Breast epithelium (tissue), 3 donors: ENCODE results near the gene SH3BGRL2.

Experiments used
- CTCF ChIP-seq, 3 donors: fragments of 450-650 bp; IDR thresholded peaks; one replicate each; pipeline ENCODE4 v1.5.1; 2016 to 2017; ENCODE audit warnings: antibody characterized with exemption in 3 of 3, mild to moderate bottlenecking in 3 of 3, moderate library complexity in 3 of 3
- POLR2A ChIP-seq: fragments of 450-650 bp; IDR thresholded peaks from one replicate; pipeline ENCODE4 v1.6.1; 2016; ENCODE audit warnings: antibody characterized with exemption, mild to moderate bottlenecking, moderate library complexity
- POLR2AphosphoS5 ChIP-seq, 3 donors: sonication (generic); formaldehyde crosslinking; IDR thresholded peaks; one replicate each; pipeline ENCODE4 v1.6.1; 2017; ENCODE audit warnings: antibody characterized with exemption in 3 of 3

DNA sequence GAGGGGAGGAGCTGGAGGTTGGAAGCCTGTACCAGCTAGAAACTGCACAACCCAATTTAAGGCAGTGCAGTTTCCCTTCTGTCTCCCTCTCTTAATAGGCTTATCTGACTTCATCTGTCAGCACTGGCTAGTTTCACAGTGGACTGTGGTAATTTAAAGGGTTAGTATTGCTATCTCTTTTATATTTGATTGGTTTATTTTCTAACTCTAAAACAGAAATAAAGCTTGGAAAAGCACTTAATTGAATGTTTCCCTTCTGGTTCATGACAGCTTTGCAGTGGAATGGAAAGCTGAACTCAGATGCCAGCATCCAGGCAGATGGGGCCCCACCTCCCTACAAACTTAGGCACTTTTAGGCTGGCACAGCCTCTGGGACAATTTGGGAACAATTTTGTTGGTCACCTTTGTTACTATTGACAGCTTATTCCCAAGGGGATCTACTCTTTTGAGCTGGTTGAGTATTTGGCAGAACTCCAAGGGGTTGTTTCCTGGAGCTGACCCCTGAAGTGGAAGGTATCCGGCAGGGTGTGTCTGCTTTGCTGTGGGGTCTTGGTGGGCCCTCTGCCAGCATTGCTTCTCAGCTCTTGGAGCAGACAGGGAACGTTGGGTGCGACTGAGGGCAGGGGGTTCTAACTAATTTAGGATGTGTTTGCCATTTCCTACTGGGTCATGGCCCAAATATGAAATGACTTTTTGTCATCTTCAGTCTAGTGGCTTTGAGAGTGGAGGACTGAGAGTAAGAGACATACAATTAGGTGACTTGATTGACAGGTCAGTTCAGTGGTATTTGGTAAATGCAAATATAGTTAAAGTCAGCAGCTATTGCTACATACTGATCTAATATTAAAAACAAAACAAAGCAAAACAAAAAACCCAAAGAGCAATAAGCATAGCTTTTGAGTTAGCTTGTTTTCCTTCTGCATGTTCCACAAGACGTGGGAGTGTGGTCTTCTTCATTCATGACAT is 9.3 kb downstream of the SH3BGRL2 start:
- TF ChIP-seq POLR2A, result no peak
- TF ChIP-seq CTCF (IDR thresholded peaks at IDR 0.05), result no peak
- TF ChIP-seq POLR2AphosphoS5 (IDR thresholded peaks at IDR 0.05), result no peak
